C4-2B (cell line): ENCODE data around the gene C11orf97.

Experiments
- ZFX ChIP-seq: fragments of 450-650 bp; IDR thresholded peaks from 2 replicates; pipeline ENCODE4 v1.6.1; 2017
- TF ChIP-seq, protein P1 (sequence below): fragments of 450-650 bp; conservative IDR thresholded peaks from 2 replicates; pipeline ENCODE4 v1.5.1; 2017; ENCODE audit warnings: mild to moderate bottlenecking

DNA sequence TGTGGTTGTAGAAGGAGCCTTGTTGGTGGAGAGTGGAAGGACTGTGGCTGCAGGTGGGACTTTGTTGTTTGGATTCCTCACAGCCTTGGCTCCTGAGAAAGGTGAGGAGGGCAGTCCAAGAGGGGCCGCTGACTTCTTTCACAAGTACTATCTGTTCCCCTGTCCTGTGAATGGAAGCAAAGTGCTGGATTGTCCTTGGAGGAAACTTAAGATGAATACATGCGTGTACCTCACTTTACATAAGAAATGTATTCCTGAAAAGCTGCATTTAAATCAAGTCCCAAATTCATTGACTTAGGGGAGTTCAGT lies 33.9 kb downstream of the C11orf97 start:
- TF ChIP-seq, protein P1, sequence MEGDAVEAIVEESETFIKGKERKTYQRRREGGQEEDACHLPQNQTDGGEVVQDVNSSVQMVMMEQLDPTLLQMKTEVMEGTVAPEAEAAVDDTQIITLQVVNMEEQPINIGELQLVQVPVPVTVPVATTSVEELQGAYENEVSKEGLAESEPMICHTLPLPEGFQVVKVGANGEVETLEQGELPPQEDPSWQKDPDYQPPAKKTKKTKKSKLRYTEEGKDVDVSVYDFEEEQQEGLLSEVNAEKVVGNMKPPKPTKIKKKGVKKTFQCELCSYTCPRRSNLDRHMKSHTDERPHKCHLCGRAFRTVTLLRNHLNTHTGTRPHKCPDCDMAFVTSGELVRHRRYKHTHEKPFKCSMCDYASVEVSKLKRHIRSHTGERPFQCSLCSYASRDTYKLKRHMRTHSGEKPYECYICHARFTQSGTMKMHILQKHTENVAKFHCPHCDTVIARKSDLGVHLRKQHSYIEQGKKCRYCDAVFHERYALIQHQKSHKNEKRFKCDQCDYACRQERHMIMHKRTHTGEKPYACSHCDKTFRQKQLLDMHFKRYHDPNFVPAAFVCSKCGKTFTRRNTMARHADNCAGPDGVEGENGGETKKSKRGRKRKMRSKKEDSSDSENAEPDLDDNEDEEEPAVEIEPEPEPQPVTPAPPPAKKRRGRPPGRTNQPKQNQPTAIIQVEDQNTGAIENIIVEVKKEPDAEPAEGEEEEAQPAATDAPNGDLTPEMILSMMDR: no peak
- no peak for TF ChIP-seq ZFX
